HG02623 (cell line): ENCODE results near the gene ZSCAN9.

Experiments used
- ATAC-seq: cut with Tn5 transposase; IDR thresholded peaks from one replicate; pipeline ENCODE4 v1.9.1; 2021; ENCODE audit warnings: moderate library complexity; ENCODE audit not compliant: unreplicated experiment

ZSCAN9 gene

DNA sequence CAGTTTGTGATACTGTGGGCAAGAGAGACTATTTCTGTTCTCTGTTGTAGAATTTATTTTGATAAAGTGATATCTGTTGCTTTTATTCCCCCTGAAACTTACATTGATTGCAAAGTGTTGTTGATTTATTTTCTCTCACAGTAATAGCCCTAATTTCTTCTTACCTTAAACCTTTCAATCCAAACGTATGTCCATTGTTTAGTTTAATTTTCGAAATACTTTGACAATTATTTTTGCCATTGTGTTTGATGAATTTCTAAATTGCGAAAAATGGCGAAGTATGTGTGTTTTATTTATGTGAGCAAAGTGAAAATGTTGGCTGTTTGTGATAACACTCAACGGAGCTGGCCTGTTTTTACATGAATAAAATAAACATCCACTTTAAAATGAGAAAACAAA lies 41.5 kb downstream of the ZSCAN9 start:
- no peak for ATAC-seq

DNA sequence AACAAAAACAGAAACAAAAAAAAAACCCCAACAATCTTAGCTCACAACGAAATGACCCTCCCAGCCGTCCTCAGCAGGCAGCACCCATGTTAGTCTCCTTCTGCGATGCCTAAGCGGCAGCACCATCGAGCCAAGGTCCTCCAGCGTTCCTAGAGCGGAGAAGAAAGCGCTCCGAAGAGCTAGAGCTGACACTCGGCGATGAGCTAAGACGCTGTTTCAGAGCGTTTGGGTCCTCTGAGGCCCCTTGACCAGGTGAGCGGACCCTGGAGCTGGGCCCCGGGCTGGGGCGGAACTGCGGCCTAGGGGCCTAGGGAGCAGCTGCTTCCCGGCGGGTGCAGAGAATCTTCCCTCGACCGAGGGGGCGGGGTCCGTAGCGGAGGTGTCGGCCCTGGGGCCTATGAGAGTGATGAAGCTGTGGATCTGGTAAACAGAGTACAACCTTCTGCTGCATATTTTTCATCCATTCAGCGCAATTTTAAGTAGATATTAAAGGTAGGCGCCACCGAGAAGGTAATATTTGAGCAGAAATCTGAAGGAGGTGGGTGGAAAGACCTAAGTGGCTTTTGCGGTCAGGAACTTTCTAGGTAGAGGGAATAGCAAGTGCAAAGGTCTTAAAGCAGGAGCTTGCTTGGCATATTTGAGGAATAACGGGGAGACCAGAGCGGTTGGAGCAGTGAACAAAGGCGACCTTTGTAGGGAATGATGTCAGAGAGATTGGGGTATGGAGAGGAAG lies 42.1 kb downstream of the ZSCAN9 start, which contains the start of gene ZSCAN26:
Gene ZSCAN26 (plus strand): TSS at position 182 of the 733 bp plus-strand sequence. CDS start 4,777 bp downstream, outside the sequence.
- peak; percentile 92 for ATAC-seq

DNA sequence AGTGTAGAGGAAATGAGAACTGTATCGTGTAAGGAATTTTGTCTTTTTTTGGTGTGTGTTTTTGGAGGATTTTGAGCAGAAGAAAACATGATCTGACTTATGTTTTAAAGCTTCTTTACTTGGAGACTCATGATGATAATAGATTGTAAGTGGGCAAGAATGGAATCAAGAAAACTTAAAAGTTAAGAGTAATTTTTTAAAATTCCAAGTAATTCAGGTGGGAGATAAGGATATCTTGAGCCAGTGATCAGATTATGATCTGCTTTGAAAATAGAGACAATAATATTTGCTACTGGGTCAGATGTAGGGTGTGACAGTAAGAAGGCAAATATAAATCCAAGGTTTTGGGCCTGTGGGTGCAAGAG lies 42.6 kb downstream of the ZSCAN9 start:
- ATAC-seq: no peak

DNA sequence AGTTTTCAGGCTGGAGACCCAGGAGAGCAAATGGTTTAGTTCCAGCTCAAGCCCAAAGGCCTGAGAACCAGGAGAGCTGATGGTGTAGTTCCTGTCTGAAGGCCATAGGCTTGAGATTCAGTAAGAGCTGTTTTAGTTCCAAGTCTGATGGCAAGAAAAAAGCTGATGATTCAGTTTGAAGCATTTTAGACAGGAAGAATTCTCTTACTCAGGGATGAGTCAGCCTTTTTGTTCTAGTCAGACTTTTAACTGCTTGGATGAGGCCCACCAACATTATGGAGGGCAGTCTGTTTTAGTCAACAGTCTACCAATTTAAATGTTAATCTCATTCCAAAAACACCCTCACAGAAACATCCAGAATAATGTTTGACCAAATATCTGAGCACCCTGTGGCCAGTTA lies 44.4 kb downstream of the ZSCAN9 start:
- ATAC-seq: no peak

DNA sequence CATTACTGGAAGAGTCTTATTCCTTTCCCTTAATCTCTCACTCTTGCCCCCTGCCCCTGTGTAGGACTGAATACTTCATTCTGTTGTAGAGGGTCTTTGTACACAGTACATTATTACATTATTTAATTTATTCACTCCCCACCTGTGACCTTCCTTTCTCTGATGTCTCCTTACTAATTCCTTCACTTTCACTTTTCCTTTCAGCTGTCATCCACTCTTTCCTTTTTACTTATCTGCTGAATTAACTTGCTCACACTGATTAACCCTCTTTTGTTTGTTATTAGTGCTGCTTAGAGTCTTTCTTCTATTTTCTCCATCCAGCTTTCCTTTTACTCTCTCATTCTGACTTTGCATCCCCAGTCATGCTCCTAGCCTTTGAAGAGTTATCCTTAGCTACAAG lies 49.8 kb downstream of the ZSCAN9 start:
- ATAC-seq: no peak

DNA sequence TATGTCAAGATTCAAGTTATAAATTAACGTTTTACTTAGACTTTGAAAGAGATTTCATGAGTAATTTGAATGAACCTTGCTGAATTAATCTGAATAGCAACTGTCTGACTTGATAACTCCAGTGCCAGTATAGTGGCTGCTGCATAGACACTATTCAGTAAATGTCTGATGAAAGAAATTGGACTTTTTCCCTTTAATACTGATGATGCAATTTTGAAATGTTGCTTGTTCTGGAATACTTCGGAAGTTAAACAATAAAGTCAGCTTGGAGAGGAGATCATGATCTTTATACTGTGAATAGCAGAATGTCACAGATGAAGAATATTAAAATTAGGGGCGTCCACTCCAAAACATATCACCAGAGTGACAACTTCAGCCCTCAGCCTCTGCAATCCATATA lies 52.7 kb downstream of the ZSCAN9 start:
- ATAC-seq: no peak

DNA sequence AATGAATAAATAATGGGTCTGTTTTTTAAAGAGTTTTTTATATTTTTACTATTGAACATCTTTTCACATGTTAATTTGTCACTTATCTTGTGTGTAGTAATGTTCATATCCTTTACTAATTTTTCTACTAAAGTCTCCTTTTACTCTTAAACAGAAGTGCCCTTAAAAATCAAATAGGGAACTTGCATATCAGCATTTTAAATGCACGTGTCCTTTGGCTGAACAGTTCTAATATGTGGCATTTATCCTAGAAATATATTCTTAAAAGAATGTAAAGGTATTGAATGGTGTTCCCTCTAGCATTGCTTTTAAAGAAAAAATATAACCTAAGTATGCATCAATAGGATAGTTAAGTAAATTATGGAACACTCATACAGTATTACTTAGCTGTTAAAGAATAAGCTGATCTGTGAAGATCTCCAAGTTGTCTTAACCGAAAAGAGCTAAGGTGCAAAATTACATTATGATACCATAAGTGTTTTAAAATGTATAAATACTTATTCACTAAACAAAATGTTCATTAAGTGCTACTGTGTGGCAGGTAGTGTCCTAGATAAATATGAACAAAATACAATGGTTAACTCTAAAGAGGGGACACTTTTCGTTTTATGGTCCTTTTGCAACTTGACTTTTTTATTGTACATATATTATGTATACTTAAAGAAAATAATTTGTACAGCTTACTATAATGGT lies 55.7 kb downstream of the ZSCAN9 start:
- no peak for ATAC-seq

DNA sequence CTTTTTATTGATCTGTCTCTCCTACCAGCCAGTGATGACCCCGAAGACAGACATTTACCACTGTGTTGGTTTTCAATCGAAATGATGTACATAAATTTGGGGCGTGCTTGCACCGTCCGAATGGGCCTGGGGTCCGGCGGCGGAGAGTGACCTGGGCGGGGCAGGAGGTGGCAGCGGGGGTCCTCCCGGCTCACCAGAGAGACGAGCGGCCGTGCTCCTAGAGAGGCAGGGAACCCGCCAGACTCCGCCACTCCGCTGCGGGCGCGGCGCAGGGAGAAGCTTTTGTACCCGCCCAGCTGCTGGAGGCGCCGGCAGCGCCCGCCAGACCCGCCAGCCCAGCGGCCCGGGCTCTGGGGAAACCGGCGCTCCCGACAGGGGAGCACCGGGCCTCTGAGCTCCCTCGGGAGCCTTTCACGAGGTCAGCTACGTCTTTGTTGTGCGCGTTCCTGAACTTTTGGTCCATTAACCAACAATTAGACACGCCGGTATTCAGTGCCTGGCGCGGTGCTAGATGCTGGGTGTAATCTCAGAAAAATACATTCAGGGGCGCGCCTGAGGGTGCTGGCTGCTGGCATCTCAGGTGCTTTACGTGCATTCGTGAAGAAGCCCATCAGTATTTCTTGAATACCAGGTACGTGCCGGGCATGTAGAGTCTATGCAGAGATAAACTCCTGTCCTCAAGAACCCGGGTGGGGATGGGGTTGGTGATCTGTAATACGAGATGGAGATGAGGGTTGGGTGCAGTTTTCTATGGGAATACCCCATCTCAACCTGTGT lies 56.4 kb downstream of the ZSCAN9 start, which contains the start of gene PGBD1:
Gene PGBD1 (plus strand): TSS at position 285 of the 777 bp plus-strand sequence. CDS start 2,242 bp downstream, outside the sequence.
- peak; percentile 78 for ATAC-seq

DNA sequence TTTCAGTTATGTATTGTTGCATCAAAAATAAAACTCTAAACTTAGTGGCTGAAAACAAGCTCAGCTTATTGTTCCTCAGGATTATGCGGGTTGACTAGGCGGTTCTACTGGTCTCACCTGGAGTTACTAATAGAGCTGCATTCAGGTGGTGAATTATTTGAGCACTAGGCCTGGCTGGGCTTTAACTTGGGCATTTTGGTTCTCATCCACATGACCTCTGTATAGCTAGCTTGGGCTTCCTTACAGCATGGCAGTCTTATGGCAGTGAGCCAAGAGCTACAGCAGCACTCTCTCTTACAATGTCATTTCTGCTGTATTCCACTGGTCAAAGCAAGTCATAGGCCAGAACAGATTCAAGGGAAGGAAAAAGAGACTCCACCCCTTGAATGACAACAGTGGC lies 57.9 kb downstream of the ZSCAN9 start:
- ATAC-seq: no peak
